ENCODE results near the gene TK2. TPM values are rescaled to one million over a fixed set of nuclear protein-coding genes. Genes with fewer than 3 reads are reported as not detected.
A peak's percentile ranks its signal among the peaks of the same experiment; 100 is the strongest.
"Not testable (repeated sequence)": the region's sequence is repeated elsewhere in the genome, so short reads cannot be mapped to it uniquely, and the experiment has no call there.

The TK2 gene
- total and polyA plus RNA-seq, 9 of the 15 experiments (the other 6 are each of a cell fraction or from before 2014, with no cell fraction given): 1.1 to 10.2 (median 5.3) TPM

DNA sequence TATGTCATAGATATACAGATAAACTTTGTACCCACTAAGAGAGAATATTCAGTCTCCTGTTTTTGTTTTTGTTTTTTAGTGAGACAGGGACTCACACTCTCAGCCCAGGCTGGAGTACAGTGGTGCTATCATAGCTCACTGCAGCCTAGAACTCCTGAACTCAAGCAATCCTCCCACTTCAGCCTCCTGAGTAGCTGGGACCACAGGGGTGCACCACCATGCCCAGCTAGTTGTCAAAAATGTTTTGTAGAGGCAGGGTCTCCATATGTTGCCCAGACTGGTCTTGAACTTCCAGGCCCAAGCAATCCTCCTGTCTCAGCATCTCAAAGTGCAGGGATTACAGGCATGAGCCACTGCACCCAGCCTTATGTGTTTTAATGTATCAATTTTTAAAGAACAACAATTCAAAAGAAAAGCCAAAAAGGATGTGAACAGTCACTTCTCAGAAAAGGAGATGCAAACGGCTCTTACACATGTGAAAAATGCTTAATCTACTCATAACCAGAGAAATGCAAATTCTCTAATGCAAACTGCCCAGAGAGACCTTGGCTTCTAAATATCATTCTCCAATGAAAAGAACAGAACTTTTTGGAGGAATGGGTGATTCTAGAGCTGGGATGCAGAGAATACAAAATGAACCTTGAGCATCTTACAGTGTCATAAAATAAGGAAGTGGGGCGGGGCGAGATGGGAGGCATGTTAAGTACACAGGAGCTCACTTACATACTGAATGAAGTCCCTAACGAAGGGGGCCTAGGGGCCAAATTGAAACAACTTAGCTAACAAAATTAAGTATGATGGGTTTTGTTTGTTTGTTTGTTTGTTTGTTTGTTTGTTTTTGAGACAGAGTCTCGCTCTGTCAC lies 47.3 kb upstream of the TK2 start:
- CTCF ChIA-PET (ENCODE audit: low intra/inter-chr PET ratio): no interaction called here
- Histone ChIP-seq H4K20me1 (replicated peaks; ENCODE audit: control insufficient read depth, insufficient read depth, low read length) (no peaks in the 10 kb centered on the region), H2AFZ (ENCODE audit: low read depth, low read length) (no peak overlapping the region), H3K9ac (ENCODE audit: insufficient read depth in 1 of 2, low read depth in 2 of 2, low read length in 2 of 2) (no peak overlapping the region), H3K36me3 (ENCODE audit: control insufficient read depth, insufficient read depth, low read length) (no peaks in the 10 kb centered on the region), H3K4me2 (ENCODE audit: insufficient read depth, low read length) (no peak overlapping the region), H3K79me2 (ENCODE audit: control insufficient read depth, insufficient read depth, low read length) (no peaks in the 10 kb centered on the region), H3K4me3 (no peak overlapping the region), H3K27me3 (ENCODE audit: control insufficient read depth in 2 of 2, insufficient read depth in 2 of 2, low read length in 2 of 2) (peaks cover 0 to 11% of the 10 kb centered on the region in 2 experiments; a peak in 1 of 5 replicates), H3K27ac (ENCODE audit: extremely low read depth, low read depth, low read length) (no peak overlapping the region), H3K9me3 (replicated peaks; ENCODE audit: control insufficient read depth, insufficient read depth, low read depth, low read length) (no peaks in the 10 kb centered on the region; the same call in 1 of the 2 replicates), H3K9me1 (ENCODE audit: control insufficient read depth, insufficient read depth, low read length) (no peaks in the 10 kb centered on the region), H3K4me1 (replicated peaks in 1 of 2; ENCODE audit: control insufficient read depth in 2 of 2, insufficient read depth in 2 of 2, low read length in 2 of 2) (peaks cover 0 to 5% of the 10 kb centered on the region in 2 experiments; a peak in 1 of 5 replicates)
- no peak for DNase-seq (ENCODE audit: extremely low read depth in 1 of 4, low spot score in 3 of 4)
- no peak for ATAC-seq
- in situ Hi-C loops (cut with MboI): no loop called here
- WGBS (ENCODE audit: insufficient coverage, low coverage, missing lambda C conversion rate): 27% methylated on average over 5 of the region's 5 CpGs
- no TSS peak for BruUV-seq (replicated peaks)
- POLR2A ChIA-PET: interaction anchor here (1.0 kb wide), 1 partner anchor 232 kb away, joined by 3 read pairs; no protein-coding TSS in a partner anchor
- FAIRE-seq: no peak
- intact Hi-C loops (cut with micrococcal nuclease): no loop called here
- peak; percentile 77 for TF ChIP-seq SPI1 (IDR thresholded peaks at IDR 0.05; ENCODE audit: borderline replicate concordance, low read depth, low read length)
- TF ChIP-seq STAG1 (CRISPR knock-in tag; IDR thresholded peaks at IDR 0.05; ENCODE audit: borderline replicate concordance): no peak

DNA sequence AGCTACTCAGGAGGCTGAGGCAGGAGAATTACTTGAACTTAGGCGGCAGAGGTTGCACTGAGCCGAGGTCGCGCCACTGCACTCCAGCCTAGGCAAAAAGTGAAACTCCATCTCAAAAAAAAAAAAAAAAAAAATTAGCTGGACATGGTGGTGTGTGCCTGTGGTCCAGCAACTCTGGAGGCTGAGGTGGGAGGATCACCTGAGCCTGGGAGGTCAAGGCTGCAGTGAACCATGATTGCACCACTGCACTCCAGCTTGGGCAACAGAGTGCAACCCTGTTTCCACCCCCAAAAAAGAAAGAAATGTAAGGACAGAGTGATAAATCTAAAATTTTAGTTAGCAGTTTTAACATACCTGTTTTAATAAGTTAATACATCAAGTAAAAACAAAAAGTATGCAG lies 46.6 kb upstream of the TK2 start:
- intact Hi-C loops (cut with micrococcal nuclease); ATAC-seq; in situ Hi-C loops (cut with MboI); H3K9me3 ChIP-seq (replicated peaks; ENCODE audit: control insufficient read depth, insufficient read depth, low read depth, low read length); H3K27ac ChIP-seq (ENCODE audit: extremely low read depth, low read depth, low read length); H3K9ac ChIP-seq (ENCODE audit: insufficient read depth in 1 of 2, low read depth in 2 of 2, low read length in 2 of 2); BruUV-seq (replicated peaks); H3K4me3 ChIP-seq; CTCF ChIA-PET (ENCODE audit: low intra/inter-chr PET ratio); H3K36me3 ChIP-seq (ENCODE audit: control insufficient read depth, insufficient read depth, low read length); H3K9me1 ChIP-seq (ENCODE audit: control insufficient read depth, insufficient read depth, low read length); H3K79me2 ChIP-seq (ENCODE audit: control insufficient read depth, insufficient read depth, low read length); POLR2A ChIA-PET; FAIRE-seq; DNase-seq (ENCODE audit: extremely low read depth in 1 of 4, low spot score in 3 of 4); H3K4me2 ChIP-seq (ENCODE audit: insufficient read depth, low read length); H4K20me1 ChIP-seq (replicated peaks; ENCODE audit: control insufficient read depth, insufficient read depth, low read length); H2AFZ ChIP-seq (ENCODE audit: low read depth, low read length); H3K4me1 ChIP-seq (replicated peaks in 1 of 2; ENCODE audit: control insufficient read depth in 2 of 2, insufficient read depth in 2 of 2, low read length in 2 of 2): not testable (repeated sequence)
- WGBS (ENCODE audit: insufficient coverage, low coverage, missing lambda C conversion rate): 41% methylated on average over 4 of the region's 4 CpGs
- peaks cover 0 to 11% of the 10 kb centered on the region in 2 experiments; a peak in 1 of 5 replicates for H3K27me3 ChIP-seq (ENCODE audit: control insufficient read depth in 2 of 2, insufficient read depth in 2 of 2, low read length in 2 of 2)
